HEK293T (cell line): Measurements from ENCODE around the gene LRRC2.

Experiments
- ARNT ChIP-seq: fragments of 450-650 bp; IDR thresholded peaks from 2 replicates; pipeline ENCODE4 v1.6.1; 2017; ENCODE audit warnings: mild to moderate bottlenecking
- ELF4 ChIP-seq: fragments of 450-650 bp; IDR thresholded peaks from 2 replicates; pipeline ENCODE4 v1.6.1; 2017; ENCODE audit warnings: antibody characterized with exemption
- HDGF ChIP-seq: fragments of 450-650 bp; IDR thresholded peaks from 2 replicates; pipeline ENCODE4 v1.6.1; 2017; ENCODE audit warnings: antibody characterized with exemption, borderline replicate concordance
- L3MBTL2 ChIP-seq: fragments of 450-650 bp; conservative IDR thresholded peaks from 2 replicates; pipeline ENCODE4 v1.6.1; 2016; ENCODE audit warnings: mild to moderate bottlenecking
- SP1 ChIP-seq: fragments of 450-650 bp; IDR thresholded peaks from 2 replicates; pipeline ENCODE4 v1.6.1; 2017

- TF ChIP-seq ELF4: no peak
- TF ChIP-seq L3MBTL2: no peak
- no peak for TF ChIP-seq SP1
- TF ChIP-seq ARNT: no peak
- no peak for TF ChIP-seq HDGF
Measured at GRCh38 chr3:46576879-46577278, 10.8 kb upstream of the LRRC2 start.
